HG03575 (cell line): ENCODE measurements around the gene CAPN14.

ENCODE experiments used
- ATAC-seq: cut with Tn5 transposase; IDR thresholded peaks from one replicate; pipeline ENCODE4 v1.9.1; 2021; ENCODE audit not compliant: unreplicated experiment, insufficient number of reproducible peaks, low FRiP score; ENCODE audit errors: extremely low read depth

Gene CAPN14

GRCh38 chr2:31129375-31130171 is 87.7 kb downstream of the CAPN14 start:
- ATAC-seq = no peak

GRCh38 chr2:31127931-31128330 is 89.4 kb downstream of the CAPN14 start:
- no peak for ATAC-seq

GRCh38 chr2:31125918-31126695 is 91.2 kb downstream of the CAPN14 start:
- ATAC-seq = no peak

GRCh38 chr2:31124904-31125303 is 92.4 kb downstream of the CAPN14 start:
- ATAC-seq = no peak
